ENCODE measurements around the gene FNBP1L. TPM values are rescaled to one million over a fixed set of nuclear protein-coding genes. Genes with fewer than 3 reads are reported as not detected.

Gene FNBP1L
- total and polyA plus RNA-seq, 12 donors: 10.7 to 41.4 (median 23.8) TPM

DNA sequence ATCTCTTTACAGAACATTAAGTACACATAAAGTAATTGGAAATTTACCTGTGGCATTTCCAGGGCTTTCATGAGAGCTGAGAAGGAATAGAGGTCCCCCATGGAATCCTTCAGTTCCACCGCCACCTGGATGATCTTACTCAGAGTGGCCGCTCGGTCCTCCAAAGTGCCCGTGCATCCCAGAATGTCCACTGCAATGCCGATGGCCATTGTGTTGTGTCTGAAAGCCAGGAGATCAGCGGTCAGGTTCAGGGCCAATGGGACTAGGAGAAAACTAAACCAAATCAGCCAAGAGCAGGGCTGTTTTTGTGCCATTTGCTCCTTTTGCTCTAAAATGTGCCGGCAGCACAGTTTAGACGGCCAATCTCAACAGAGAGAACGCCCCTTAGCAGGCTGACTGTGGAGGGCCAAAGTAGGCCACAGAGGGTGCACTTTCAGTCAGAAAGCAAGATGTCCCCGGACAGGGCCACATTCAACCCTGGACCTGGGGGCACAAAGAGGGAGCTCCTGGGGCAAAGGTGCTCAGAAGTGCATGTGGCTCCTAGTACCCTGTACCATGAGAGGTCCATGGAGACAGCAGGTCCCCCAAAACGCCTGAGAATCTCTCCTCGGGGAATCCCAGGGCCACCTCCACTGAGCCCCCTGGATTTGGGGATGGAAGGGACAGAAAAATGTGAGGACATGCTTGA, 123.8 kb downstream of the FNBP1L start:
- 94 to 97% methylated on average over 12 of the region's 12 CpGs for WGBS, 2 donors
- ATAC-seq: no peak
- peaks cover 0 to 99% (median 42%) of the 10 kb centered on the region in 9 donors for H3K36me3 ChIP-seq

GRCh38 chr1:93573940-93574469, 126.1 kb downstream of the FNBP1L start:
- DNase-seq: no peak
- no peak overlapping the region for H3K4me3 ChIP-seq
- peaks cover 0 to 93% (median 37%) of the 10 kb centered on the region in 9 donors for H3K36me3 ChIP-seq
- no peak for TF ChIP-seq CTCF (IDR thresholded peaks at IDR 0.05)
- WGBS, 2 donors: 35 to 43% methylated on average over 1 of the region's 1 CpG
- peaks cover 0 to 62% (median 34%) of the 10 kb centered on the region in 9 donors for H3K4me1 ChIP-seq
- peak in 4 of 8 donors; percentile 9 to 46 (median 37) for ATAC-seq
- intact Hi-C loops (cut with DNase I): loop anchor here in 1 of 10 donors (10.0 kb wide), 1 partner anchor 129 kb away; the partner anchor contains the start of gene FNBP1L
- H3K27ac ChIP-seq: peak overlapping the region; percentile 43 to 77 (median 66)
- H3K27me3 ChIP-seq: no peaks in the 10 kb centered on the region
- no peaks in the 10 kb centered on the region for H3K9me3 ChIP-seq

More for the DNA sequence above, 123.8 kb downstream of the FNBP1L start:
- peaks cover under 1 to 57% (median 31%) of the 10 kb centered on the region in 9 donors for H3K4me1 ChIP-seq
- H3K27ac ChIP-seq: peak overlapping the region in 2 of 10 donors; percentile 14 to 17
- no peak overlapping the region for H3K4me3 ChIP-seq
- H3K27me3 ChIP-seq: no peaks in the 10 kb centered on the region
- H3K9me3 ChIP-seq: no peaks in the 10 kb centered on the region
- intact Hi-C loops (cut with DNase I): loop anchor here in 1 of 10 donors (10.0 kb wide), 1 partner anchor 127 kb away; the partner anchor contains the start of gene FNBP1L
- no peak for DNase-seq
- no peak for TF ChIP-seq CTCF (IDR thresholded peaks at IDR 0.05)

GRCh38 chr1:93574511-93574910, 126.6 kb downstream of the FNBP1L start:
- Histone ChIP-seq H3K9me3 (no peaks in the 10 kb centered on the region), H3K4me1 (peaks cover 2 to 67% (median 39%) of the 10 kb centered on the region in 9 donors), H3K4me3 (no peak overlapping the region), H3K27me3 (no peaks in the 10 kb centered on the region), H3K27ac (peak overlapping the region; percentile 43 to 77 (median 66)), H3K36me3 (peaks cover 0 to 93% (median 32%) of the 10 kb centered on the region in 9 donors)
- TF ChIP-seq CTCF (IDR thresholded peaks at IDR 0.05): no peak
- ATAC-seq: no peak
- intact Hi-C loops (cut with DNase I): loop anchor here in 1 of 10 donors (10.0 kb wide), 1 partner anchor 130 kb away; the partner anchor contains the start of gene FNBP1L
- no peak for DNase-seq
- 73 to 88% methylated on average over 7 of the region's 7 CpGs for WGBS, 2 donors

DNA sequence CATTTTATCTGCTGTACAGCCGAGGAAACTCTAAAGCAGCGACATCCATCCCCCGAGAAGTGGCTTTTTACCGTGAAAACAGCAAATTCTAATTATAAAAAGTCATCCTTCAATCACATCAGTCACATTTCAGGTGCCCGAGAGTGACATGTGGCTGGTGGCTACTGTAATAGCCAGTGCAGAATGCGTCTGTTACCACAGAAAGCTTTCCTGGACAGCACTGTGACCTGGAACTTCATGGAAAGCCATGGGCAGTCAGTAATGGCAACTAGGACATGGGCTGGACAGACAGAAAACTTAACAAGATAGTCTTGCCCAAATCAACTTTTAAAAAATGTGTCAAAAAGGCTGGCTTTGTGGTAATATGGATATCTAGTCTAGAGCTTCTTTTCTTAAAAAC, 127.1 kb downstream of the FNBP1L start:
- Histone ChIP-seq H3K4me3 (no peak overlapping the region), H3K9me3 (no peaks in the 10 kb centered on the region), H3K27me3 (no peaks in the 10 kb centered on the region), H3K36me3 (peaks cover 0 to 92% (median 27%) of the 10 kb centered on the region in 9 donors), H3K4me1 (peaks cover 3 to 72% (median 44%) of the 10 kb centered on the region in 9 donors), H3K27ac (peak overlapping the region in 8 of 10 donors; percentile 25 to 77 (median 68))
- ATAC-seq: no peak
- WGBS, 2 donors: 91 to 93% methylated on average over 6 of the region's 6 CpGs
- DNase-seq: no peak
- TF ChIP-seq CTCF (IDR thresholded peaks at IDR 0.05): no peak
- intact Hi-C loops (cut with DNase I): loop anchor here in 2 of 10 donors (5.0 to 10.0 kb wide), 2 partner anchors 37 to 130 kb away; partner anchors contain the start of gene FNBP1L (in 1 of the 2)
